ENCODE data around the gene CLDND1.

CLDND1 gene

DNA sequence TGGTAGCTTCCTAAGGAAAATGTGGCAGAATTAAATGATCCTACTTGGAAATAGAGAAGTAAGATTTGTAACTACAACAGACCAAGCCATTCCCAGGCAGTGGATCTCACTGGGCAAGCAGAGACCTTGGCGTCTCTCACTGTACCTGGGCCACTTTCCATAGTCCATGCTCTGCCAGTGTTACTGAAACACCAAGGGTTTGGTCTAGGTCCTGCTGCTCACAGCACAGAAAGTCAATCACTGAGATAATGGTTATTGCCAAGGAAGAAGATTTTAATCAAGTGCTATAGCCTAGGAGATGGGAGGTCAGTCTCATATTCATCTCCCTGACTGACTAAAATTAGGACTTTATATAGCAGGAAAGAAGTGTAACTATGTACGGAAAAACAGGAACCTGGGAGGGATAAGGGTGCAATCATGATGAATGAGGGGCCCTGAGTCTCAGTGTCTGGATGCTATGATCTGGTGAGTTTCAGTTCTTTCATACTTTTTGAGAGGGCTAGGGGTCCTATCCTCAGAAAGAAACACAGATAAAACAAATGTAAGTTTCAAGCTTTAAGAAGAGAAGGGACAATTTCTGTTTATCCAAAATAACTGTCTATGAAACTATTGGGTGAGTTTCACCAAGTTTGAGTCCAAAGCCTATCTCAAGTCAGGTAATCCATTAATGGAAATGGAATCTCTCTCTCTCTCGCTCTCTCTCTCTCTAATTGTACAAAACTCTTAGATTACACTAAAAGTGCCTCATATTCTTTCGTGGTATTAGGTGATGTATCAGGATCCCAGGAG is 29.7 kb upstream of the CLDND1 start:
- no peak for DNase-seq
- intact Hi-C loops (cut with DNase I), result no loop called here

DNA sequence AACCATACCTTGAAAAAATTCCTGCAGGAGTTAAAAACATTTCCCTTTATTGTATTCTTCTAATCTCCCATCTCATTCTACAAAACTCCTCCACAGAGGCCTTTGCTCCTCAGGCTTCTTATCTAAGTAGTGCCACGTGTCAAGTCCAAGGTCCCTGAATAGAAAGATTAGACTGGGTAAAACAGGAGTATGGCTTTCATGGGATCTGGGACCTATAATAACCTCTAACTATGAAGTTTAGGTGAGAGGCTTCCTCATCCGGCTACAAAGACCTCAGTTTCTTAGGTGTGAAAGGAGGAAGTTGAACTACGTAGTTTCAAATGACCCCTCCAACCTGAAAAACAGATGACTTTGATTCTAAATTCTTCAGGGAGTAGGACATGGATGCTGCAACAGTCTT is 29.1 kb upstream of the CLDND1 start:
- intact Hi-C loops (cut with DNase I), result no loop called here
- no peak for DNase-seq

DNA sequence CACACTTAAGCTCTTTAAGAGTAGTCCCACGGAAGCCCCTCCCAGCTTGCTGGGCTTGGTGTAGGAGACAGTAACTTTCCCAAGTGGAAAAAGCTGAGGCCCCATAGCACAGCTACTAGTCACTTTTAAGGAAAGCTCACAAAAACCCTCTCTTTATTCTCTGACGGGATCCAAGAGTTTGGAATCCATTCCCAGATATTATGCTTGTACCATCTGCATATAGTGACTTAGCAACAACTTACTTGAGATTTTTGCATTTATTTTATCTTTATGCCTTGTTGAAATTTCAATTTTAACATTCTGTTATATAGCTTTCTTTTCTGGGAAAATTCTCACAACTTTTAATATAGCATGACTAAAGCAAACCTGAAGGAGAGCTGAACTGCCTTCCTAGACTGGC is 28.5 kb upstream of the CLDND1 start:
- no peak for DNase-seq
- intact Hi-C loops (cut with DNase I), result no loop called here

DNA sequence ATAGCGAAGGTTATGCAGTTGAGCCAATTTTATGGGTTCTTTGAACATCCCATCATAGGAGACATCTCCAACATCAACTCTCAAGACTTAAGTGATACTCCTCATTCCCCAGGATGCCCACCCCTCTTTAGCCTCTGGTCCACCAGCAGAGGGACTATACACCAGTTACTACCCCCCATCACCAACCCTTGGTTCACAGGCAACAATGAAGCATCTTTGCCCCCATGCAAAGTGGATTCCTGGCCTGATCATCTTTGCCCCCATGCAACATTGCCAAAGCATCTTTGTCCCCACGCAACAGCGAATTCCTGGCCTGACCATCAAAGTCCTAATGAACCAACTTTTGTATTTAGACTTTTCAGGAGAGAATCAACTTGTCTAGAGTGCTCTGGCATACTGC is 28.1 kb upstream of the CLDND1 start:
- no peak for DNase-seq
- intact Hi-C loops (cut with DNase I), result no loop called here

DNA sequence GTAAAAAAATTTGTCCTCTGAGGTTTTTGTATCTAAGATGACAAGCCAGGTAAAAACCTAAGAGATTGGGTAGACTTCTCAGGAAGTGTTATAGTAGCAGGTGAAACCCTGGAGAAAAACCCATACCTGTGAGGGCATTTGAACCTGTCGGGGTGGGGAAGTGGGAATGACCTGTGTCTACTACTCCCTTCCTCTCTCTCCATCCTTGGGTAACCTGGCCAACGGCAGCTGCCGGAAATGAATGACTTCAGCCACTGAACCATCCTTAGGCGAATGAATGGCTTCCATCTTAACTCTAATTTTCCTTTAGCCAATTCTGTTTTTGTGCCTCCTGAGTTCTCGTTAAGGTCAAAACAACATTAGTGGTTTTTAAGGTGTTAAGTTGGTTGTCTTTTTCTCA is 25.8 kb upstream of the CLDND1 start:
- DNase-seq, result no peak
- intact Hi-C loops (cut with DNase I), result no loop called here

DNA sequence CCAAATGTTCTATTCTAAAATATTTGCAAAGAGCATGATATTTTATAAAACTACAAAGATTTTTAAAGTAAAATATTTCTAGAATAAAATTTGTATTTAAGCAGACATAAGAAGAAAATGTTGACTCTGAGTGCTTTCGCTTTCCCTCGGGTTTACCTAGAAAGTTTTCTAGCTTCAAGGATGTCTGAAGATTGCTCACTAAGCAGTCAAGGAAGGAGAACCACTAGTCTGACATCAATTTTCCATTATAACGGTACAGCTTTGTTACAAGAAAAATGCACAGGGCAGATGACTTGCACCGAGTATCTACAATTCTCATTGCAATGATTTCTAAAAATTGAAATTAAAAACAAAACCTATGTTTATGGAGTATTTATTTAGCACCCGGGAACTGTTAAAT is 23.2 kb upstream of the CLDND1 start:
- intact Hi-C loops (cut with DNase I), result no loop called here
- DNase-seq, result no peak

DNA sequence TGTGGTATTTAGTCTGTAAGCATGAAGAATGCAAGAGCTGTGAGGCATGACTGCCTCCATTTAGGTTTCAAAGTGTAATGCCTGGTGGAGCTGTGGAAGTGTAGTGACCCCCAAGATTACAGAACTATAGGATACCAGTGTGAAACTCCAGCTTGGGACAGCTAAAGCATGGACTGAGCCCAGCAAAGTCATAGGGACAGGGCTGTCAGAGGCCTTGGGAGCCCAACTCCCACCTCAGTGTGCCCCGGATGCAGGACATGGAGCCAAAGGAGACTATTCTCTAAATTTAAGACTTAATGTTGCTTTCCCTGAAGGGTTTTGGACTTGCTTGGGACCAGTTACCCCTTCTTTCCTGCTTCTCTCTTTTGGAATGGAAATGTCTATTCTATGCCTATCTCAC is 19.9 kb upstream of the CLDND1 start:
- intact Hi-C loops (cut with DNase I), result no loop called here
- DNase-seq, result no peak

DNA sequence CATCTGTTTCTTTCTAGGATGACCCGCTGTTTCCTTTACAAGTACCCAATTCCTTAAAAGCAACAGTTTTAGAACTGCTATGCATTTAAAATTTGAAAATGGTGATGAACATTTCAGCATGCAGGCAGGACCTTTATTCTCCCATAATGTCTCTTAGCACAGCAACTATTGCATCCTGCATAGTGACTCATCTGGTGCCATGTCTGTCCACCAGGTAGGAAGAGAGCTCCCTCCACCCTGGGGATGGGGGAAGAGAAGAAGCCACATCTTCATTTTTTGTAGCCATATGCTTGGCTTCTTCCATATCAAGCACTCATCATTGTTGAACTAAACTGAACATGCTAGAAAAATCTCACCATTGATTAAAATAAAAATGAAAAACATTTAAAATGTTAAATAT is 19.0 kb upstream of the CLDND1 start:
- intact Hi-C loops (cut with DNase I), result no loop called here
- no peak for DNase-seq

DNA sequence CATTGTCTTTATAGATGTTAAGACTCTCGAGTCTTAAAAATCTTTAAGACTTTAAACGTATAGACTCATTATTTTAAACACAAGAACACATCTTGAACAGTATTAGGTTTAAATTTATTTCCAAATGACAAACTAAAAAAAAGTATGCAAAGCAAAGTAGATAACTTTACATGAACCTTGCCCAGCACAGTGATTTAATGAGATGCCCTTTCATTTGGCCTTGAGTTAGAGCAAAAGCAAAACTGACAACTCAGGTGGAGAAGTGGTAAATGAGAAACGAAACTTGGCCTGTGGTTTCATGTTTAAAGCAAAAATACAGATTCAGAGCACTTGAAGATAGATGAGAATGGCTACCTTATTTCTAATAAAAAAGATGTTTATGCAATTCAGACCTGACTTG is 17.6 kb upstream of the CLDND1 start:
- intact Hi-C loops (cut with DNase I), result no loop called here
- no peak for DNase-seq

DNA sequence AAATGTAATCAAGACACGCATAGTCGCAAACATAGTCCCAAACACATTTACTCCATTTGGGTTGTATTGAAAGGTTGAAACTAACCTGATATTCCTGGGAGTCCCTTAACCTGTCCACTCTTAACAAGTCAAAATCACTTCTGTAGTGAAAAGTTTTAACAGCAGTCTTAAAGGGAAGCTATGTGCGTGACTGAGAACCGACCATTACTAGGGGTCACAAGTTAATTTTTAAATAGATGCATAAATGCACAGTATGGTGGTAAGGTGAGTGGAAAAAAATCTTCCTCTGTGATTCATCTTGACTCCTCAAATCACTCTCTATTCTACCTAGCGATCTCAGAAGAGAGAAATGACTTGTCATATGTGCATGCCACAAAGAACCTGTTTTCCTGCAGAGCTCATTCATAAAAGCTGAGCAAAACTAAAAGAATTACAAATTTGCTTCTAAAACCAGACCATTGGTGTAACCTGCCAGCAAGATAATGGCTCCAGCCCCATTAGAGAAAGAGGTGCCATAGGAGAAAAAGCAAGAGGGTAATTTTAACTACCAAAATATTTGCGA is 13.8 kb upstream of the CLDND1 start:
- no peak for DNase-seq
- intact Hi-C loops (cut with DNase I), result no loop called here

DNA sequence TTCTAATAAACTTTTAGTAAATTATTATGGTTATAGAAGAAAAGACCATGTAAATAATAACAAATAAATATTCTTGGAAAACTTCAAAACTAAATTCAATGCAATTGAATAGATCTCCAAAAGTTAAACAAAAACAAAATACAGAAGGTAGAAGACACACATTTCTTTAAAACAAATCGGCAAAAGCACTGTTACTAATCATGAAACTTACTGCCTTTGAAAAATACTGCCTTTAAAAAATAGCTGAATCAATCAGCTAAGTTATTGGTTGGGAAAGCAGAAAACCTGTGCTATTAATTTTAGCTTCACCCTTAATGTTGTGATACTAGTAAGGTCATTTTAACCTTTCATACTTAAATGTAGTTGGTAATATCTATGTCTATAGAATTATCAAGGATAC is 12.0 kb upstream of the CLDND1 start:
- intact Hi-C loops (cut with DNase I), result no loop called here
- no peak for DNase-seq

DNA sequence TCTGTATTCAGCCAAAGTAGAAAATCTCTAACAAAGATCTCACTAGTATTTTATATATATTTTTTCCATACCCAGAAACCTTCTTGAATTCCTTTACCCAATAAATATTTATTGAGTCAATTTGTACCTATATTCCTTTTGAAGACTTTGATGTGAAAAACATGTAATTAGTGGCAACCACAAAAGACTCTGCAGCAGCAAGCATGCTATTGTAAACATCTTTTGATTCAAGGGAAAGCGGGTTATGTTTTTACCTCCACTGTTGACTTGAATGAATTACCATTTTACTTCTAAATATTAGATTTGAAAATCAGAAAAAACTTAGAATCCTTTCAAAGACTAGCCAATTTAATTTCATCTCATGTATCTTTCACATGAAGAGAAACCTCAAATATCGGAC is 11.5 kb upstream of the CLDND1 start:
- no peak for DNase-seq
- intact Hi-C loops (cut with DNase I), result no loop called here

DNA sequence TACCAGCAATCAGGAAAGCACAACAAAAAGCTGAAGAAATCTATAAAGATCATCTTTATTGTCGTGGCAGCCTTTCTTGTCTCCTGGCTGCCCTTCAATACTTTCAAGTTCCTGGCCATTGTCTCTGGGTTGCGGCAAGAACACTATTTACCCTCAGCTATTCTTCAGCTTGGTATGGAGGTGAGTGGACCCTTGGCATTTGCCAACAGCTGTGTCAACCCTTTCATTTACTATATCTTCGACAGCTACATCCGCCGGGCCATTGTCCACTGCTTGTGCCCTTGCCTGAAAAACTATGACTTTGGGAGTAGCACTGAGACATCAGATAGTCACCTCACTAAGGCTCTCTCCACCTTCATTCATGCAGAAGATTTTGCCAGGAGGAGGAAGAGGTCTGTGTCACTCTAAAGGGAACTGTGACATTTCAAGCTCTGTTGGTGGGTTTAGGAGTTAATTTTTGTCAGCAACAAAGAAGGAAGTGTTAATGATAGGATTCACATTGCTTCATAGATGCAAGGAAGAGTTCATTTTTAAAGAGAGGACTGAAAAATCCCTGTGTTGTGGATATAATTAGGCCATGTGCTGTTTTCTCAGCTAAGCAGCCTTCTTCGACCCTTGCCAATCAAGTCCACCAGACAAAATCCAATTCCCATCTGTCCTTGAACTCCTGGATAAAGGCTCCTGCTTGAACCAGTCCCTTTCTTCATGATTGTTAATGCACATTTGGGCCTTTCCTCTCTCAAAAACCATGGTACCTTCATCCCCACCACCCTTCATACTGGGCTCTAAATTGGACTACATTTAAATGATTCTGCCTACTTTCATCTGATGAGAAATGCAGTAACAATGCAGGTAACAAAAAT is 10.2 kb upstream of the CLDND1 start:
- DNase-seq, result no peak
- intact Hi-C loops (cut with DNase I), result no loop called here

DNA sequence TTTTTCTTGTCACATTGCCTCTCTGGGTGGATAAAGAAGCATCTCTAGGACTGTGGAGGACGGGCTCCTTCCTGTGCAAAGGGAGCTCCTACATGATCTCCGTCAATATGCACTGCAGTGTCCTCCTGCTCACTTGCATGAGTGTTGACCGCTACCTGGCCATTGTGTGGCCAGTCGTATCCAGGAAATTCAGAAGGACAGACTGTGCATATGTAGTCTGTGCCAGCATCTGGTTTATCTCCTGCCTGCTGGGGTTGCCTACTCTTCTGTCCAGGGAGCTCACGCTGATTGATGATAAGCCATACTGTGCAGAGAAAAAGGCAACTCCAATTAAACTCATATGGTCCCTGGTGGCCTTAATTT is 9.6 kb upstream of the CLDND1 start:
- DNase-seq, result no peak
- intact Hi-C loops (cut with DNase I), result no loop called here

DNA sequence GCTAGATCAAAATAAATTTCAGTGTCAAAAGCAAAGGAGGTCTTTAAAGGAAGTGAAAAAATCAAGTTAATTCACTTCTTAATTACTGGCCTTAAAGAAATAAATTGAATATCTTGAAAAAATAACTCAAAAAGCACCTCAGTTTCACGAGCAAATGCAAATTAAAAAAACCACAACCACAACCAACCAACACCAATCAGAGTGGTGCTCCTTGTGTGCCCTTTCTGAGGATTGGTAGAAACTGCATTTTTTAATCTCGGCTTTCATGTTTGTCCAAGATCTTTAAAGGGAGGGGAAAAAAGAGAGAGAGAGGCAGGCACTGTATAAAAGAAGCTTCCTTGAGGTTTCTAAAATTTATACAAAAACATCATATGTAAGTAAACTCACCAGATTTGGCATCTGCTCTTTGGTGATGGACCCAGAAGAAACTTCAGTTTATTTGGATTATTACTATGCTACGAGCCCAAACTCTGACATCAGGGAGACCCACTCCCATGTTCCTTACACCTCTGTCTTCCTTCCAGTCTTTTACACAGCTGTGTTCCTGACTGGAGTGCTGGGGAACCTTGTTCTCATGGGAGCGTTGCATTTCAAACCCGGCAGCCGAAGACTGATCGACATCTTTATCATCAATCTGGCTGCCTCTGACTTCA is 9.0 kb upstream of the CLDND1 start, which contains the start of gene GPR15:
TSS of gene GPR15 (plus strand) at position 357 of the 653 bp plus-strand sequence. CDS start at position 413, 56 bp downstream.
- intact Hi-C loops (cut with DNase I), result no loop called here
- DNase-seq, result no peak

DNA sequence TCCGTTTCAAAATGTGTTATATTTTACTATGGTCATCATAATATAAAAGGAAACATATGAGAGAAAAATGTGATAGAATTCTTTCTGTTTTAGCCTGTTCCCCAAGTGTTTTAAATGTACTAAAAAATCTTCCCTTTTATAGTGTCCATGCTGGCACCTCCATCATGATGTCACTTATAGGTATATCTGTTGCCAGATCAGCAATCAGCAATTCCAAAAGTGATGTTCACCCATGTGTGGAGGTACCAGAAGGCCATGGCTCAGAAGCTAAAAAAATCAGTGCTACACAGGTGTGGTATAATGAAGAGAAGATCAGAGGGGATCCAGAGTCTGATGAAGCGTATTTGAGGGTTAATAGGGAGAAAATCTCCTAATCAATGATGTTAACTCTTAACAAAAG is 8.0 kb upstream of the CLDND1 start:
- intact Hi-C loops (cut with DNase I), result no loop called here
- DNase-seq, result no peak

DNA sequence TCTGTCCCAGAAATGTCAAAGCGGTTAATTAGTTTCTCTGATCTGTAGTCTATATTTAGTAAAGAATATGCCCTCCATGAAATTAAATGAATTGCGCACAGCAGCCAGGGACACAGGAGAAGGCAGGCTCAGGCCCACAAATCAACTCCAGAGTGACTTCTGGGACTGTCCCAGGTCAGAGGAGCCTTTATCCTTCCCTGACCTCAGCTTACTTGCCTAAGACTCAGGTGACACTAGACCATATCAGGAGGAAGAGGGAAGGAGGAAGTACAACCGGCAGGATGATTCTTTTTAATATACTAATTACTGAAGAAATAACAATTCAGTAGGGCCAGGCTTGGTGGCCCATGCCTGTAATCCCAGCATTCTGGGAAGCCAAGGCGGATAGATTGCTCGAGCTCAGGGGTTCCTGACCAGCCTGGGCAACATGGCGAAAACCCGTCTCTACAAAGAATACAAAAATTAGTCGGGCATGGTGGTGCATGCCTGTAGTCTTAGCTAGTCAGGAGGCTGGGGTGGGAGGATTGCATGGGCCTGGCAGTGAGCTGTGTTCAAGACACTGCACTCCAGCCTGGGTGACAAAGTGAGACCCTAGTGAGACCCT is 7.3 kb upstream of the CLDND1 start:
- intact Hi-C loops (cut with DNase I), result no loop called here
- no peak for DNase-seq

DNA sequence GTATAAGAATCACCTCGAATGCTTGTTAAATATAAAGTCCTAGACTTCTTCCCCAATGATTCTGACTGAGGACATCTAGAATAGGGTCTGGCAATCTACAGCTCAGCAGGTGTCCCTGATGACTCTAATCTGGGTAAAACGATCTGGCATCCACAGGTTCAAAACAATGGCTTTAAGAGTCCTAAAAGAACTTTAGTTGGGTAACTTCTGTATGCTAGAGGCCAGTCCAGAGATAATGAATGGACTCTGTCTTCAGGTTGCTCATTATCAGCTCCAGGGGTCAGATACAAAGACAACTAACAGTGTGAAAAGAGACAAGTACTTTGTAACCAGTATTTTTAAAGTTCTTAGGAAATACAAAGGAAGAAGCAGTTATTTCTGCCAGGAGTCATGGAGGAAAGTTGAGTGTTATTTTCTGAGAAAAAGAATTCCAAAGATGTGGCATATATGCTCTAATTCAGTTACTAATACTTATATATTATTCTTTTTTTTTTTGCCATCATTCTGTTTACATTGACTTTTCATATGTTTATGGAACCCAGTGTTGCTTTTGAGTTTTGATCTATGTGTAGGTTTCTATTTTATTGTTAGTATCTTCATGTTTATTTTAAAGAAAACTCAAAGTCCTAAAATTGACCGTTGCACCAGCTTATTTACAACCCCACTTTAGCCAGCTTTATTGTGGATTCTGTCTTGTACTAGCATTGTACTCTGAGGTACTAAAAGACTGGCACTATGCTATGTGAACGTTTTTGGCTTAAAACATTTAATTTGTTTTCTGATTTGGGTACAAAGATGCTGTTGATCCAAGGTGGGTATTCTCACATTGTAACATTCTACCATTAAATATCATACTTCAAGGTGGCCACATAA is 6.0 kb upstream of the CLDND1 start:
- intact Hi-C loops (cut with DNase I), result no loop called here
- no peak for DNase-seq

DNA sequence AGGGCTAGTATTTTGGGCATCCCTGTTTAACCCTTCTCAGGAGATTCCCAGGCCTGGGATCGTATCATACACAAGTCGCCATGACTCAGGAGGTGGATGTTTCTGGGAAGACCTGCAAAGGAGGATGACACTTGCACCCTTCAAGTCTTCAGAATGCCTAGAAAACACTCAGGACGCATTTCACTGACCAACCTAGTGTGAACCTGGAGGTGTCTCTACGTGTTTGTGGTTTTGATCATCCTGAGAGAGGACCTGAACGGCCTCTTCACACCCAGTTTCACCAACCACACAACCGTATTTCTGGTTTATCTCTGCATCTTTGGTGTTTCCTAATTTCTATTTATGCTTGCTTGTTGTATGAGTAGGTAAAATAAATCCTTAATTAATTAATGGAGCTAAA is 2.8 kb upstream of the CLDND1 start:
- intact Hi-C loops (cut with DNase I), result no loop called here
- no peak for DNase-seq

Data from posterior cingulate gyrus (tissue), 11 donors.